ENCODE data around the gene LSM14B.

GRCh38 chr20:62128502-62128901, 6.2 kb downstream of the LSM14B start:
- TF ChIP-seq CTCF (IDR thresholded peaks at IDR 0.05; ENCODE audit: borderline replicate concordance, extremely low read depth, low read length, poor library complexity, severe bottlenecking) (no peak), EZH2 (IDR thresholded peaks at IDR 0.05; ENCODE audit: borderline replicate concordance, low read depth, low read length, severe bottlenecking) (no peak)
